ENCODE results near the gene MLLT1.

The MLLT1 gene

DNA sequence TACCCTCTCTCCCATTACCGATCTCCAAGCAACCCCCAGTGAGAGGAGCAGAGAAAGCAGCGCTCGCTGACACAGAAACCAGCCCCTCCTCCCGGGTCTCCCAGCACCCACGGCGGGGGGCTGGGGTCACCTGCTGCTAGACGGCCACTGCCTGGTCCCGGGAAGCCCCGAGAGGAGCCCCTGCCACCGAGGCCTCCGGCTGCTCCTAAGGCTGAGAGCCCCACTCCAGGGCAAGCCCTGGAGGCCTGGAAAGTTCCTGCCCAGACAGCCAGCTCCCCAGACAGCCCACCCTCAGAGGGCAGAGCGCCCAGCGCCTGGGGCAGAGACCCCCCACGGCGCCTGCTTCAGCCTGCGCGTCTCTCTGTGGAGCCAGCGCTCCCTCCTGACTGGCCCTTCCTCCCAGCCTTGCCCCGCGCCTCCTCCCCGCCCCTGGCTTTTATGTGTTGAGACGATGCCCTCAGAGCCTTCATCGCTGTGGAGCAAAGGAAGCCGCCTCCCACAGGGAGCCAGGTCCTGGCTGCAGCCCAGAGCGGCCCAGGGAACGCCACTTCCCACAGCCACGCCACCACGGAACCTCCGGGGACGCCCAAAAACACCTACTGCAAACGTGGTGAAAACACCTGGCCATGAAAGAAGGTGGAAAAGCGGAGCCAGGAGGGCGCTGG is 51.1 kb downstream of the MLLT1 start:
- Histone ChIP-seq H3K27ac (no peak overlapping the region), H3K4me3 (ENCODE audit: low read depth in 1 of 2, low read length in 1 of 2) (no peak overlapping the region), H3K36me3 (peaks cover 53% of the 10 kb centered on the region), H3K27me3 (no peaks in the 10 kb centered on the region), H3K4me1 (ENCODE audit: control insufficient read depth in 1 of 2, insufficient read depth in 1 of 2, low read depth in 1 of 2, low read length in 1 of 2) (peaks cover 17% of the 10 kb centered on the region in 2 experiments), H3K9me3 (no peaks in the 10 kb centered on the region)
- TF ChIP-seq, protein P1, sequence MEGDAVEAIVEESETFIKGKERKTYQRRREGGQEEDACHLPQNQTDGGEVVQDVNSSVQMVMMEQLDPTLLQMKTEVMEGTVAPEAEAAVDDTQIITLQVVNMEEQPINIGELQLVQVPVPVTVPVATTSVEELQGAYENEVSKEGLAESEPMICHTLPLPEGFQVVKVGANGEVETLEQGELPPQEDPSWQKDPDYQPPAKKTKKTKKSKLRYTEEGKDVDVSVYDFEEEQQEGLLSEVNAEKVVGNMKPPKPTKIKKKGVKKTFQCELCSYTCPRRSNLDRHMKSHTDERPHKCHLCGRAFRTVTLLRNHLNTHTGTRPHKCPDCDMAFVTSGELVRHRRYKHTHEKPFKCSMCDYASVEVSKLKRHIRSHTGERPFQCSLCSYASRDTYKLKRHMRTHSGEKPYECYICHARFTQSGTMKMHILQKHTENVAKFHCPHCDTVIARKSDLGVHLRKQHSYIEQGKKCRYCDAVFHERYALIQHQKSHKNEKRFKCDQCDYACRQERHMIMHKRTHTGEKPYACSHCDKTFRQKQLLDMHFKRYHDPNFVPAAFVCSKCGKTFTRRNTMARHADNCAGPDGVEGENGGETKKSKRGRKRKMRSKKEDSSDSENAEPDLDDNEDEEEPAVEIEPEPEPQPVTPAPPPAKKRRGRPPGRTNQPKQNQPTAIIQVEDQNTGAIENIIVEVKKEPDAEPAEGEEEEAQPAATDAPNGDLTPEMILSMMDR (IDR thresholded peaks at IDR 0.05) = no peak

DNA sequence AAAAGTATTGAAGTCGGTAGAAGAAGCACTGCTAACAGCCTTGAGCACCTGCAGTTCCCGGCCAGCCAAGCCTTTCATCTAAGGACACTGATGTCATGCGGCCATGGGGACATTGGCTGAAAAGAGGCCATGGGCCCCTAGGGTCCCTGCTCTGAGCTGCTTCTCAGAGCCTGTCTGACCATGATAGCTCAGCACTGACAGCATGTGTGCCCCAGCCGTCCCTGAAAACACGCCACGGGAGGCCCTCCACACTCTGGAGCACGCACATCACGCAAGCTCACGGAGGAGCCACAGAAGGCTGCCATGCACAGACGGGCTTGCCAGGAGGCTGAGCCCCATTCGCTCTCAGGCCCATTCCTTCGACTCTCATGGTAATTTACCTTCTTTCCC is 51.8 kb downstream of the MLLT1 start:
- Histone ChIP-seq H3K27me3 (no peaks in the 10 kb centered on the region), H3K9me3 (no peaks in the 10 kb centered on the region), H3K27ac (no peak overlapping the region), H3K4me1 (ENCODE audit: control insufficient read depth in 1 of 2, insufficient read depth in 1 of 2, low read depth in 1 of 2, low read length in 1 of 2) (peaks cover 10% of the 10 kb centered on the region in 2 experiments), H3K36me3 (peaks cover 61% of the 10 kb centered on the region), H3K4me3 (ENCODE audit: low read depth in 1 of 2, low read length in 1 of 2) (no peak overlapping the region)
- TF ChIP-seq, protein P1 (IDR thresholded peaks at IDR 0.05) = no peak

DNA sequence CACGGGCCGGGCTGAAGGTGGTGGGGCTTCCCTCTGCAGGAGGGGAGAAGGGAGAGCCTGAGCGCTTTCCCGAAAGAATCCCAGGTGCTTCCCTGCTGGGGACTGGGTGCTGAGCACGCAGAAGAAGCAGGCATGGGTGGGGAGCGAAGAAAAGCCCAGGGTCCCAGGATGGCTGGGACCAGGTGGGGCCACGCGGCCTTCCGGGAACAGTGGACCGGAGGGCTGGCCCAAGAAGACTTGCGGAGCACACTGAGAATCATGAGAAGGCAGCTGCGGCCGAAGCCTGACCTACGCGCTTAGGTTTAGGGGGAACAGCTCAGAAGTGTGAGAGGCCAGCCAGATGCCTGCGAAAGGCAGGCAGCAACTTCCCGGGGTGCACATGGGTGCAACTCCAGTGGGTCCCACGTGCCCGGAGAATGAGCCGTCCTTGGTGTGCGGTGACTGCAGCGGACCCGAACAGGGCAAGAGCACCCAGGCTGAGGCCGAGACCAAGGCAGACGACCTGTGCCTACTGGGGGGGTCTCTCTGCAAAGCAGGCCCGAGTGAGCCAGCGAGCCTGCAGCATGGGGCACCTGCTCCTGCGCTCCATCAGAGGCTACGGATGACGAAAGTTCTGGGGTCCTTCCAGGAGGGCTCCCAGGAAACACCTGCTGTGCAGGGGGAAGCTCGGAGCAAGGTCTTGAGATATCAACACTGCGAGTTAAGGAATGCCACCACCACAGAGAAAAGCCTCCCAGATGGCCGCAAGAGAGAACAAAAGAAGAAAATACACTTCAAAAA is 52.4 kb downstream of the MLLT1 start:
- Histone ChIP-seq H3K27me3 (no peaks in the 10 kb centered on the region), H3K27ac (no peak overlapping the region), H3K36me3 (peaks cover 67% of the 10 kb centered on the region), H3K4me3 (ENCODE audit: low read depth in 1 of 2, low read length in 1 of 2) (no peak overlapping the region), H3K4me1 (ENCODE audit: control insufficient read depth in 1 of 2, insufficient read depth in 1 of 2, low read depth in 1 of 2, low read length in 1 of 2) (peaks cover 4% of the 10 kb centered on the region in 2 experiments), H3K9me3 (no peaks in the 10 kb centered on the region)
- TF ChIP-seq, protein P1 (IDR thresholded peaks at IDR 0.05) = no peak

DNA sequence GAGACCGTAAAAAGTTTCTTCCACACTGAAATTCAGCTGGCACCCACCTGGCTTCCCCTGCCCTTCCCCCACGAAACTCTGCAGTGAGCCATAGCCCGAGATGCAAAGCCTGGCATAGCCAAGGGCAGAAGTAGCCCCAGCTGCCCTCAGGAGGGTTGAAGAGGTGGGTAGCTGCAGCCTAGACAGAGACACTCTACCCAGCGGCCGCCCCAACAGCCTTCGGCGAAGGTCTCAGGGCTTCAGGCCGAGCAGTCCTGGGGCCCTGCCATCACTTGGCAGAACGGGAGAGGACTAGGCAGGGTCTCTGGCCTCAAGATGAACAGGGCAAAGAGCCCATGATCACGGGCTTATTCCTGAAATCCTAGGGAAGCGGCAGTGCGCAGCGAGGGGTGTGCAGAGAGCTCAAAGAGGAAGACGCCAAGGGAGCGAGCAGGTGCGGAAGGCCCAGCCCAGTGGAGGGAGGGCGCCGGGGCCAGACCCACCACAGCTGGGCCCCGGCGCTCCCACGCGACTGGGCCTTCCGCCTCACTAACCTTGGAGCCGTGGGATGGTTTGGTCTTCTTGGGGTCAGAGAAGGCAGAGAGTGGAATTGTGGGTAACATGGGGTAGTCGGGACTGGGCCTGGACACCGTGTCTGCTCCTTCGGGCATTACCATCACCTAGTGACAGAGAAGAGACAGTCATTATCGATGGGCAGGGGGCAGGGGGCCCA is 53.2 kb downstream of the MLLT1 start:
- peaks cover 74% of the 10 kb centered on the region for H3K36me3 ChIP-seq
- H3K4me3 ChIP-seq (ENCODE audit: low read depth in 1 of 2, low read length in 1 of 2) = no peak overlapping the region
- no peaks in the 10 kb centered on the region for H3K4me1 ChIP-seq (ENCODE audit: control insufficient read depth in 1 of 2, insufficient read depth in 1 of 2, low read depth in 1 of 2, low read length in 1 of 2)

DNA sequence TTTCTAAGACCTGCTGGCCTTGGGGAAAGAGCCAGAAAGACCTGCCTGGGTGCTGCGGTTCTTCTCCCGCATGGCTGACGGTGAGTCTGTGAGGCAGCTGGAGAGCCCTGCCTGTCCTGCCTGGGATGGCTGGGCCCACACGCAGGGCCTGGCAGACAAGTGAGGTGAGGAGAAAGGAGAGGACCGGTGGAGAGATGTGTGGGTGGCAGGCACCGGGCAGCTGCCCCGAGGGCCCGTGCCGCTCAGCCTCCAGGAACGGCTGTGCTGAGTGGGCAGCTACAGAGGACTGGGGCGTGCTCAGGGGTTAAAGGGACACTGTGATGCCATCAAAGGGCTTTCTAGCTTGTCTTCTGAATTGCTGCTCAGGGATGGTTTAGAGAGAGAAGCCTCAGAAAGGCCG is 53.8 kb downstream of the MLLT1 start:
- peaks cover 80% of the 10 kb centered on the region for H3K36me3 ChIP-seq
- H3K27me3 ChIP-seq = no peaks in the 10 kb centered on the region
- no peak overlapping the region for H3K27ac ChIP-seq
- H3K4me1 ChIP-seq (ENCODE audit: control insufficient read depth in 1 of 2, insufficient read depth in 1 of 2, low read depth in 1 of 2, low read length in 1 of 2) = no peaks in the 10 kb centered on the region
- TF ChIP-seq, protein P1 (IDR thresholded peaks at IDR 0.05) = no peak
- no peaks in the 10 kb centered on the region for H3K9me3 ChIP-seq
- no peak overlapping the region for H3K4me3 ChIP-seq (ENCODE audit: low read depth in 1 of 2, low read length in 1 of 2)

More for the DNA sequence above, 53.2 kb downstream of the MLLT1 start:
- Histone ChIP-seq H3K27me3 (no peaks in the 10 kb centered on the region), H3K27ac (no peak overlapping the region), H3K9me3 (no peaks in the 10 kb centered on the region)
- TF ChIP-seq, protein P1 (IDR thresholded peaks at IDR 0.05) = no peak
